Lower leg skin (tissue), 4 donors: ENCODE results near the gene ARMH3. TPM values are rescaled to one million over a fixed set of nuclear protein-coding genes. Genes with fewer than 3 reads are reported as not detected.

Experiments used
- DNase-seq, 2 donors: peaks; one replicate each; pipeline ENCODE4 v3.0.0-alpha.2; 2019; ENCODE audit warnings: low spot score in 2 of 2
- H3K4me3 ChIP-seq: fragments of 200-600 bp; sonication (generic); 2 replicates; pipeline ENCODE4 v1.5.1; 2017; ENCODE audit warnings: mild to moderate bottlenecking, low read depth; ENCODE audit not compliant: poor library complexity, severe bottlenecking
- POLR2A ChIP-seq, 2 donors: fragments of 450-650 bp; IDR thresholded peaks; one replicate each; pipeline ENCODE4 v1.6.1; 2016 to 2017; ENCODE audit warnings: antibody characterized with exemption in 2 of 2, mild to moderate bottlenecking in 1 of 2, moderate library complexity in 1 of 2
- WGBS, 2 donors: methylation state at CpG; one replicate each; pipeline ENCODE4 v1.1.5; 2018; 5-methylcytosine and 5-hydroxymethylcytosine counted together
- intact Hi-C: fragments of 100-400 bp; cut with DNase I; formaldehyde crosslinking; loops from one replicate; pipeline ENCODE4 v1.15.0; 2023; ENCODE audit warnings: low total_unique reads
- total RNA-seq, 4 donors: library from RNA; depleted of rRNA; stranded (reverse); fragments of >200 nt; gene quantifications; one replicate each; pipeline ENCODE4 v1.1.0, GENCODE V29; 2016
- TF ChIP-seq, protein P1 (sequence below), 3 donors: fragments of 450-650 bp; IDR thresholded peaks; one replicate each; pipeline ENCODE4 v1.5.1; 2016; ENCODE audit warnings: antibody characterized with exemption in 3 of 3, mild to moderate bottlenecking in 3 of 3, moderate library complexity in 2 of 3

Gene ARMH3
- total RNA-seq, 4 donors from 2014 or later: 15.2 to 57.4 (median 16.9) TPM

DNA sequence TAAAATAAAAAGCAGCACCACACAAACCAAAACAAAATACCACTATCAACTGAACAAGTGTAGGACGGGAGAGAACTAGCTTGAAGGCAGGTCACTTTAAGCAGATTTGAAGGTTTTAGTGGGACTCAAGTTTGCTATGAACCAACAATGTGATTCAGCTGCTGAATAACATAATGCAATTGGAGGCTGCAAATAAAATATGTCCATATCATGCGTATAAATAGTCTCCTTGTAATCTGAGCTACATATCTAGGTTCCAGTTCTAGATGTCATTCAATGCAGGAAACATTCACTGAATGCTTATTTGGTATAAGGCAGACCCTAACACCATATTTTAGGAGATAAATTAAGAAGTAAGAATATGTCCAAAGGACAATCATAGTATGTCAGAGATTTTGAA is 130.9 kb downstream of the ARMH3 start:
- intact Hi-C loops: no loop called here
- H3K4me3 ChIP-seq: no peak overlapping the region
- no peak for TF ChIP-seq POLR2A (IDR thresholded peaks at IDR 0.05)
- TF ChIP-seq, protein P1, sequence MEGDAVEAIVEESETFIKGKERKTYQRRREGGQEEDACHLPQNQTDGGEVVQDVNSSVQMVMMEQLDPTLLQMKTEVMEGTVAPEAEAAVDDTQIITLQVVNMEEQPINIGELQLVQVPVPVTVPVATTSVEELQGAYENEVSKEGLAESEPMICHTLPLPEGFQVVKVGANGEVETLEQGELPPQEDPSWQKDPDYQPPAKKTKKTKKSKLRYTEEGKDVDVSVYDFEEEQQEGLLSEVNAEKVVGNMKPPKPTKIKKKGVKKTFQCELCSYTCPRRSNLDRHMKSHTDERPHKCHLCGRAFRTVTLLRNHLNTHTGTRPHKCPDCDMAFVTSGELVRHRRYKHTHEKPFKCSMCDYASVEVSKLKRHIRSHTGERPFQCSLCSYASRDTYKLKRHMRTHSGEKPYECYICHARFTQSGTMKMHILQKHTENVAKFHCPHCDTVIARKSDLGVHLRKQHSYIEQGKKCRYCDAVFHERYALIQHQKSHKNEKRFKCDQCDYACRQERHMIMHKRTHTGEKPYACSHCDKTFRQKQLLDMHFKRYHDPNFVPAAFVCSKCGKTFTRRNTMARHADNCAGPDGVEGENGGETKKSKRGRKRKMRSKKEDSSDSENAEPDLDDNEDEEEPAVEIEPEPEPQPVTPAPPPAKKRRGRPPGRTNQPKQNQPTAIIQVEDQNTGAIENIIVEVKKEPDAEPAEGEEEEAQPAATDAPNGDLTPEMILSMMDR (IDR thresholded peaks at IDR 0.05): no peak
- WGBS, 2 donors: 93 to 95% methylated on average over 2 of the region's 2 CpGs
- no peak for DNase-seq

DNA sequence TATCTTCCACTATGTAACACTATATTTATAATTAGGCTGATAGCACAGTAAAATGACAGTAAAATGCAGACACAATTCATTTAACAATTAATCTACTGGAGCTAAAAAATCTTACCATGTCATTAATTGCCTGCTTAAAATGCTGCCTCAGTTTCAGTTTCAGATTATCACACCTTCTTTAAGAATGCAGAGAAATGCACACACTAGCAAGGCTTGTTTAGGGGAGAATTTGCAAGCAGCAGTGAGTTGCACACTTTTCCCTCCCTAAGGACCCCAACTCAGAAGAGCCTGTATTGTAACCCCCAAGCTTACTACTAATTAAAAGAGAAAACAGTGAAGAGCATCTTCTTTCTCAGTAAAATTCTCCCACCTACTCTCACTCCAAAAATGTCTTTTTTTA is 132.7 kb downstream of the ARMH3 start:
- H3K4me3 ChIP-seq: no peak overlapping the region
- intact Hi-C loops: no loop called here
- TF ChIP-seq, protein P1 (IDR thresholded peaks at IDR 0.05): no peak
- no peak for TF ChIP-seq POLR2A (IDR thresholded peaks at IDR 0.05)
- DNase-seq: no peak

DNA sequence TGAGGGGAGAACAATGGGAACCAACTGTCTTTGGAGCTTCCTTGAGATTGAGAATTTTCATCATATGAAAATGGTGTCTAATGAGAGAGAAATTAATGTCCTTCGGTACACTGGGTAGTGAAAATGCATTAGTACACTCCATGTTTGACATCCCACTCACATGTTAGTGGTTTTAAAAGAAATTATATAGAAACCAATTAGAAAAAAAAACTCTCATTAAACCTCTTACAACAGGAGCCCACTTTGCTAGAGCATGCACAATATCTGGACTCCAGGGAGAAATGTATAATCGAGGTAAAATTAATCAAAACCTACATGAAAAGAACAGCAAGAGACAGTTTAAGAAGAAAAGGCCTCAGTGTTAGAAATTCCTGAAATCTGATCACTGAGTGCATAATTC is 133.1 kb downstream of the ARMH3 start:
- no peak for DNase-seq
- H3K4me3 ChIP-seq: no peak overlapping the region
- TF ChIP-seq, protein P1 (IDR thresholded peaks at IDR 0.05): no peak
- no peak for TF ChIP-seq POLR2A (IDR thresholded peaks at IDR 0.05)
- 90 to 95% methylated on average over 2 of the region's 2 CpGs for WGBS, 2 donors
- intact Hi-C loops: no loop called here

DNA sequence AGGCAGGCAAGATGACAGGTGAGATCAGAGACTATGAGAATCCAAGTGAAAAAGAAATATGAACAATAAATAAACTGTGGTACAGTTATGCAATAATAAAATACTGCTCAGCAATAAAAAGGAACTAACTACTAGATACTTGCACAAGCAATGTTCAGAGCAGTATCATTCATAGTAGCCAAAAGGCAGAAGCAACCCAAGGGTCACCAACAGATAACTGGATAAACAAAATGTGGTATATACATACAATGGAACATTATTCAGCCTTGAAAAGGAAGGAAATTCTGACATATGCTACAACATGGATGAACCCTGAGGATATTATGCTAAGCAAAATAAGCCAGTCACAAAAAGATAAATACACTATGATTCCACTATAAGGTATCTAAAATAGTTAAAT is 135.4 kb downstream of the ARMH3 start:
- intact Hi-C loops: no loop called here
- TF ChIP-seq, protein P1 (IDR thresholded peaks at IDR 0.05): no peak
- no peak for TF ChIP-seq POLR2A (IDR thresholded peaks at IDR 0.05)
- DNase-seq: no peak
- H3K4me3 ChIP-seq: no peak overlapping the region

DNA sequence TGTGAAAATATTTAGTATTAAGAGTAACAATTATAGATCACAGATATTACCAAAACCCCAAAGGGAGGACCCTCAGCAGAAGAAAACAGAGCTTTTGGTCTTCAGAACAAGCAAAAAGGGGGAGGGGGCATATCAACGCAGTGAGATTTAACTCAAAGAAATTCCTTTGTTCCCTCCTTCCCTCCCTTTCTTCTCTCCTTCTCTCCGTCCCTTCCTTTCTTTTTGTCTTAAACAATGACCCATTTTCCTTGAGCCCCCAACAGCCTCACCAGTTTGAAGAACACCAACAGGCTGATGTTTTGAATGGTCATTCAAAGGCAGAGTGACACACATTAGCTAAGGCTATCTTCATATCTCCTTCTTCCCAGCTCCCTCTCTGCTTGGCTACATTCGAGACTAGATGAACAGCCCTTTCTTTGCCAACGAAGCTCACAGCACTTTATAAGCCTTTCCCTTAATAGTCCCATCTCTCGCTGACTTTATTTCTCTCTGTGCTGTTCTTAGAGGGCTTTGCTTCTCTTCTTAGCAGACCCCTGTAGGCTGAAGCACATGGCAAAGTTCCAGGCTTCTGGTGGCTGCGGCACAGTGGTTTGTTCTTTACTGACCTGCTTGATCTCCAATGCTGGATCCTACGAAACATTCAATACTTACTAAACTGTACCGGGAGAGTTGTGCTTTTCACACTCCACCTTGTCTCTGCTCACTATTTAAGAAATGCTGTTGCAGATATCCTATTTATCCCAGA is 136.8 kb downstream of the ARMH3 start:
- intact Hi-C loops: no loop called here
- 89 to 90% methylated on average over 8 of the region's 8 CpGs for WGBS, 2 donors
- no peak for DNase-seq
- no peak overlapping the region for H3K4me3 ChIP-seq
- TF ChIP-seq, protein P1 (IDR thresholded peaks at IDR 0.05): no peak
- TF ChIP-seq POLR2A (IDR thresholded peaks at IDR 0.05): no peak
